RKO (cell line): ENCODE measurements around the gene RPS10.

ENCODE experiments used
- DNase-seq: peaks from one replicate; pipeline ENCODE4 v3.0.0-alpha.2; 2016; ENCODE audit warnings: low spot score

Gene RPS10

GRCh38 chr6:34370361-34370760 lies 55.5 kb downstream of the RPS10 start:
- no peak for DNase-seq

DNA sequence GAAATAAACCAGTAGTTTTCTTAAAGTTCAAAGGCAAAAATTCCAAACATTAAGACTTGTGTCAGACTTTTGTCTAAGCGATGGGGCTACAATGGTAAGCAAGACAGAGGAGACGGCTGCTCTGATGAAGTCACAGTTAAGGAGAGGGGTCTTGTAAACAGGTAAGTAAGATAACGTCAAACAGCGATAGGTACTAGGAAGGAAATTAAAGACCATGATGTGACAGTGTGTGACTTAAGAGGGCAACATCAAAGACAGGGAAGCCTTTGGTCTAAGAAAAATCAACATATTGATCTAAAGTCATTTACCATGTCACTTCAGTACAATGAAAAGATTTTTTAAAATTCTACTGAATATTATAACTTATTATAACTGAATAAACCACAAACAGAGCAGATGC lies 56.5 kb downstream of the RPS10 start:
- no peak for DNase-seq
